OCI-M2 (cell line): ENCODE results near the gene BICD2.
"Not testable (repeated sequence)": the region's sequence is repeated elsewhere in the genome, so short reads cannot be mapped to it uniquely, and the experiment has no call there.

Experiments used
- DNase-seq: peaks from one replicate; lab custom pipeline; 2025; ENCODE audit not compliant: unreplicated experiment; lab: John Stamatoyannopoulos, UW

BICD2 gene

DNA sequence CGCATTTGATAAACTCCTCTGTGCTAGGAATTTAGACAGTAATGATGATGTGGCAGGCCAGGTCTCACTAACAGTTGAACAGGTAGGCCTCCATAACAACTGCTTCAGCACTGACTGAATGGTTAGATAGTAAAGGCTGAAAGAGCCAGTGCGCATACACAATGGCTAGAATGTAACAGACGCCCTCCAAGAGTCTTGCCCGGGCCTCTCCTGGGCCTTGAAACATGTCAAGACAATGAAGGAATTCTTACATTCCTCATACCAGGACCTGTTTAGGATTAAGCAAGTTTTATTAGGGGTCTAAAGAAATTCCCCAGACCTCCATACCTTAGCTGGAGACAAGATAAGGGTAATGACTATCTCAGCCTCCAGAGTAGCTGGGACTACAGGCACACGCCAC lies 6.7 kb upstream of the BICD2 start:
- no peak for DNase-seq

DNA sequence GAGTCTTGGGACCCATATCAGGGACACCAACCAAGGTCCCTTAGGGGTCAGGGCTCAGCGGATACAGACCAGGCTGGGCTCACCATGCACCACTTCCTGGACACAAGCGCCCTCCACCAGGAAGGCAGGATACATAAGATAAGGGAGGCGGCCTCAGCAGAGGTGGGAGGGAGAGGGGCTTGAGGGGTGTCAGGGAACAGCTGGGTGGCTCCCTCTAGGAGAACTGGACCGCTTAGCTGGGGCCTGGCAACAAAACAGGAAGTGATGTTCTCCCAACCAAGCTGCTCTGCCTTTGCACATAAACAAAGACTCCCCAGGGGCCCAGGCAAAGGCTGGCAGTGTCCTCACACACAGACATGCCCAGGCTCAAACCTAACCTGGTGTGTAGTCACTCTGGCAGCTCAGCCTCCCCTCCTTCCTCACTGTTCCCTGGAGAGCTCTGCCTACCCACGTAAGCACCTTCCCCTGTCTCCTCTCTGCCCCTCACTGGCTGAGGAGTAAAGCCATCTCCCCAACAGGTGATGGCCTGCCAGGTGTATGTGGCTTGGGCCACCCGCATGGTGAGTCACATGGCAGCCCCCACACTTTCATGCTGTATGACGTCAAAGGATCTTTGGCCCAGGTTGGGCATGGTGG lies 5.8 kb upstream of the BICD2 start:
- peak; percentile 37 for DNase-seq

DNA sequence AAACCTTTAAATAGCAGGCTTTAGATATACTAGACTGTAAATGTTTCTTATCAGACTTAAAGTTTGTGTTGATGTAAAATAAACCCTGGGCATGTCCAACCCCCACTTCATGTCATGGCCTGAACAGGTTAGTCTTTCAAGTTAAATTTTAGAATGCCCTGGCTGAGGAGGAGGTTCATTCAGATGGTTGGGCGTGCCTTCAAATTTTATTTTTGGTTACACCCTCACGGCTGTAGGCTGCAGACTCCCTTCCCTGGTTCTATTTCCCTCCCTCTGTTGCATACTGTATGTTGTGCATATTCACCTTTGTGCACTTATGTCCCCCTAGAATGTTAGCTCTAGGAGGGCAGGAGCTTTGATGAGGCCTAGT lies 5.3 kb upstream of the BICD2 start:
- no peak for DNase-seq

DNA sequence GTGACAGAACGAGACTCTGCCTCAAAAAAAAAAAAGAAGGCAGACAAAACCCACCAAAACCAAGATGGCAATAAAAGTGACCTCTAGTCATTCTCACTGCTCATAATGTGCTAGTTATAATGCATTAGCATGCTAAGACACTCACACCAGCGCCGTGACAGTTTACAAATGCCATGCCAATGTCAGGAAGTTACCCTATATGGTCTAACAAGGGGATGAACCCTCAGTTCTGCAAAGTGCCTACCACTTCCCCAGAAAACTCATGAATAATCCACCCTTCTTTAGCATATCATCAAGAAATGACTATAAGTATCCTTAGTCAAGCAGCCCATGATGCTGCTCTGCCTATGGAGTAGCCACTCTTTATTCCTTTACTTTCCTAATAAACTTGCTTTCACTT lies 4.7 kb upstream of the BICD2 start:
- no peak for DNase-seq

DNA sequence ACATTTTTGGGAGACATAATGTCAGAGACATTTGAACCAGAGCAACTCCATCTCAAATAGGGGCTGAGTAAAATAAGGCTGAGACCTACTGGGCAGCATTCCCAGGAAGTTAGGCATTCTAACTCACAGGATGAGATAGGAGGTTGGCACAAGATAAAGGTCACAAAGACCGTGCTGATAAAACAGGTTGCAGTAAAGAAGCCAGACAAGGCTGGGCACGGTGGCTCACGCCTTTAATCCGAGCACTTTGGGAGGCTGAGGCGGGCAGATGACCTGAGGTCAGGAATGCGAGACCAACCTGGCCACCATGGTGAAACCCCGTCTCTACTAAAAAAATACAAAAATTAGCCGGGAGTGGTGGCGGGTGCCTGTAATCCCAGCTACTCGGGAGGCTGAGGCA lies 4.2 kb upstream of the BICD2 start:
- DNase-seq: not testable (repeated sequence)

DNA sequence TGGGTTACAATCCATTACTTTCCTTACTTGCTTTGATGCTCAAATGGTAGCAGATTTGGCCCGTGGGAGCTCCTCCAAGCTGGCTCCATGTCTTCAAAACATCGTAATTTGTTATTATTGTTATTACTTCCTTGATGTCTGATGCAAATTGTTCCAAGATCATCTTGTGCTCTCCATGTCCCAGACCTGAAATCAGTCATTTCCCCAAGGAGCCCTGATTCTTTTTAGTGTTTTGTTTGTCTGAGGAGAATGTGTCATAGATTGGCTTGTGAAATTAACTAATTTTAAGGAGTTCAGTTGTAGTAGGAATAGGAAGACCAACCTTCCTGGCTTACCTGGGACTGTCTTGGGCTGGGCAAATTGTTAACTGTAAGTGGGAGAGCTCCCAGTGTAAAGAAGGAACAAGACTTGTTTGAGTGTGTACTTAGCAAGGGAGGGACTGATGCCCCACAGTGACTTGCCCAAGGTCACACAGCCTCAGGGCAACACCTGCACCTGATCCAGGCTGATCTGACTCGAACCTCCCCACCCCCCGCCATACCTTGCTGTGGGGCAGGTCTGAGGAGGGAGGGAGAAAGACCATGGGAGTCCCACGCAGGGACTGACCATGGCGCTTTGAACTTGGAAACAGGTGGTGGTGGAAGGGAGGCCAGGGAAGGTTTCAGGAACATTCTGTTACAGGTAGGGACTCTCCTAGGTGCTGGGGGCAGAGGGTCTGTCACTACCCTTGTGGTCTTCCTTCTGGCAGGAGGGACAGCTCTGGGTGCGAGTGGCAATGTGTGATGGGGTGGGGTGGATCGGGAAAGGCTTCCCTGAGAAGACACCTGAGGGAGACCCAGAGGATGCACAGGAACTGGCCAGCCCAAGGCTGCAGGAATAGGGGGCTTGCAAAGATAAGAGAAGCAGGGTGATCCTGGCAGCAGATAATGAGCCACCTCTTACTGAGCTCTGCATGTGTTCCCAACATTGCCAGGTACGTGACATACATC lies 2.7 kb upstream of the BICD2 start:
- DNase-seq: no peak

DNA sequence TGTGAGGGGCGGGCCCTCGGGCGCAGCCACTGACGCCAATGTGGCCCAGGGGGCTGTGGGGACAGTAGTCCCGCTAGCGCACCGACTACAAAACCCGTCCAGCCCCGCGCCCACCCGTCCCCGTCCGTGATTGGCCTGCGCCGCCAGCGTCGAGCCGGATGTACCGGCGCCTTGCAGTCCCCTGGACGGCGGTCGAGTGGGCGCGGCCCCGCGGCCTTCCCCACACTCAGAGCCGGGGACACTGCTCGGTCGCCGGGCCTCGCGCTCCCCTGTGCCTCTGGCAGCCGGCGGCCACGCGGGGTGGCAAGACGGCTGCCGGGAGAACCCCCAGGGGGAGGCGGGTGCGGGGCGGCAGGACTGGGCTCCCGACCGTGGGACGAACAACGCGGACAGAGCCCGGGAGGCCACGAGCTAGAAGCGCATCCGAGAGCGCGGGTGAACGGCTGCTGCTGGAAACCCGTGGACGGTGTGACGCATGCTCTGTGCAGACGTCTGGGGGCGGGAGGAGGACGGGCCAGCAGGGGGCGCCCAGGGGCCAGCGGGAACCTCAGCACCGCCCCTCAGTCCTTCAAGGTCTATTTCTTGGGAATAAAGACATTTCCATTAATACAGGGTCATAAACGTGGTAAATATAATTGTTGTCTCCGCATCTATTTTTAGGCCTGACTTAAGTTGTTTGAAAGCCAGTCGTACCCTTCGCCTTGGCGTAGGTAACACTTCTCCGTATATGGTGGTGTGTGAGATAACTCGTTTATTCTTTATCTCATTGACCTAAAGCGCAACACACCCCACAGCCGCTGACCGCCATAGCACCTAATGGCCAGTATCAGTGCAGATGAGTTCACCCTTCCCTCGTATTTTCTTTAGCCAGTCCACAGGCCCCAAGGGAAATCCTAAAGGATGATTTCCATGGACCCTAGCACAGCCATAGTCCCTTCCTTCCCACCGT lies 629 bp upstream of the BICD2 start:
- peak; percentile 72 for DNase-seq

DNA sequence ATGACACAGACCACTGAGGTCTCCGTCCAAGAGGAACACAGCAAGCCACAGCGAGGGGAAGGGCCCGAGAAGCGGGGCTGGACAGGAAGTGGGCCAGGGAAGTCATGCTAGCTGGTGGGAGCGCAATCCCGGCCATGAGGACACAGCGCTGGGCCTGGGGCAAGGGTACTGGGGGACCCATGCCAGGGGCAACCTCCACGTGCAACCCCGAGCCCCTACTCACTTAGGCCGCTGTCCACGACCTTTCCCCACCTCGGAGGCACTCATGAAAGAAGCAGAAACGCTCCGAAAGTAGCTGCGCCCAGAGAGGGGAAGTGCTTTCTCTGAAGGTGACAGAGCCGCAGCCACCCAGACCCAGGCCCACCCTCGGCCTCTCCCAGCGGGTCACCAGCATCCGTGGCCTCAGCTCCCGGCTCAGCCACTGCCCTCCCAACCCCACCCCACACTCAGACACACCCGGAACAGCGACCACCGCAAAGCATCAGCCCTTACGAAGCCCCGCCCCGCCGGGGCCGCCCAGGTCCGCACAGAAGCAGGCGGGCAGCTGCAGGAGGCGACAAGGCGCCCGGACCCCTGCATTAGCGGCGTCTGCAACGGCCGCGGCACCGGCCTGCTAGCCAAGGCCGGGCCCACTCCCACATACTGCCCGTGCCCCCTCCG lies 782 bp downstream of the BICD2 start:
- DNase-seq: no peak

DNA sequence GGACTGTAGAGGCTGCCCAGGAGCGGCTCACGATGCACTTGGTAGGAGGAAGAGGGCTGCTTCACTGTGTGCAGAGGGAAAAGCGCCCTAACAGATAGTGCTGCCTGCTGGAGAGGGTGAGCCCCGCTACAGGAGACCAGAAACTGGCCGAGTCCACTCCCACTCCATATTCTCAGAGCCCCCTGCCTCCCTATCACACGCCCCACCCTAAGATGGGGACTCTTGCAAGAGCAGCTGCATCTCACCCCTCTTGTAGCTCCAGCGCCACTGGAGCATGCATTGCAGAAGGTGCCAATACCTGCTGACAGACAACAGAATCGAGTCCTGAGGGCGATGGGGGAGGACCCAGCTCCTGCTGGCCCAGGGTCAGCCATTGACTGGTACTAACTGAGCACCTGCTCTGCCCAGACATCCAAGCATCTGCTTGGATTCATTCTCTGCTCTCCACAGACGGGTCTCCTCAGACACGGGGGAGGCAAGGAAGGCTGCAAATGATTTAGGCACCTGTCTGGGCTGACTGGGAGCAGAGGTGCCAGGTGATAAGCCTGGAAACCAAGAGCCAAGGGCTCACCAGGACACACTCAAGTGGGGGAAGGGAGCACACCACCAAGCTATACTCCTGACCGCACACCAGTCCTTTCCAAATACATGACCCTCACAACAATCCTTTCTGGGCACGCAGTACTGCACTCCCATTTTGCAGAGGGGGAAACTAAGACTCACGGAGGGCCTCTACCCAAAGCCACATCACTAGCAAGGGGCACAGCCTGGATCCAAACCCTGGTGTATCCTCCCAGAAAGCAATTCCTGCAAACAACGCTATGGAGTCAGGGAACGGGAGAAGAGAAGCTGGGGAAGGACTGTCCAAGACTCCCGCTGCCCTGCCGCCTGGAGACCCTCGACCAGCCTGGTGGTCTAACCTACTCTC lies 1.6 kb downstream of the BICD2 start:
- DNase-seq: no peak

DNA sequence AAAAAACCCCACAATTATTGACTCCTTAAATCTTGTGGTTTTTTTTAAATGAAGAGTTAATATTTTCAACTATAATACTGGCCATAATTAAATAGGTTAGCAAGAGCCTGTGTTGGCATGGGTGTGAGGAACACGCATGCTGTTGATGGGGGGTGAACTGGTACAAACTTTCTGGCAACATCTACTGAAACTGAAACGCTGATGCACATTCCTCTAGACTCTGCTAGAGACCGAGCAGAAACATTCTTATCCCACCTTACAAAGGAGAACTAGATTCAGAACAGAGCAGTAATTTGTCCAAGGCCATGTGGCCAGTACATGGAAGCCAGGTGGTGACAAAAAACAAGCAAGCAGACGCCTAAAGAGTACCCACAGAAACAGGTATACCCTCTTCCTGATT lies 2.4 kb downstream of the BICD2 start:
- no peak for DNase-seq

DNA sequence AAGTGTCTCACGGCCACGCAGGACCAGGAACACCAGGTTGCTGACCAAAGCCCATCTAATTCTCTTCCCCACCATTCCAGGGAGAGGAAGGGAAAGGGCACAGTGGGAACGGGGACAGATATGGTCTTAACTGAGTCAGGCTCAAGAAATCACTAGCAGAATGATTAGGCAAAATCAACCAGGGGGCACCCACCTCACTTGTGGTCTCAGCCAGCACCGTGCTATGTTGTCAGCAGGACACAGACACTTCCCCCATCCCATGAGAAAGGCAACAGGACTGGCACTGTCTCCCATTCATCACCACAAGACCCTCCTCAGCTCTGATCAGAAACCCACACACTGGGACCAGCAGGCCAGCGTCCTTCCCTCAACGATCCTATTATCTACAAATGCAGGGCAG lies 2.9 kb downstream of the BICD2 start:
- DNase-seq: no peak

DNA sequence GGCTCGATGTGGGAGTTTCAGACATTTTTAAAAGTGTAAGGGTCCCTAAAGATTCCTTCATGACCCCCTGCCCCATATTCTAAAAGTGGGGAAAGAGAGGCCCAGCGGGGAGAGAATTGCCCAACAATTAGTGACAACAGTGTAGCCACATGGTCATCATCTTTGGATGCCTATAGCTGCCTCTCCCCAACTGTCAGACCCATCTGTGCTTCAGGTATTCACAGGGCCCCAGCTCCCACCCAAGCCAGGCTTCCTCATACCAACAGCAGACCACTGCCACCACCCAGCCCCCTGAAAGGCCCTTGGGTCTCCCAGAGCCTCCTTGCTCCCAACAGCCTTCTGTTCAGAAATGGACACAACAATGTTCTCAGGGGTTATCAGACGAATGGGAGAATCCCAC lies 4.1 kb downstream of the BICD2 start:
- no peak for DNase-seq

DNA sequence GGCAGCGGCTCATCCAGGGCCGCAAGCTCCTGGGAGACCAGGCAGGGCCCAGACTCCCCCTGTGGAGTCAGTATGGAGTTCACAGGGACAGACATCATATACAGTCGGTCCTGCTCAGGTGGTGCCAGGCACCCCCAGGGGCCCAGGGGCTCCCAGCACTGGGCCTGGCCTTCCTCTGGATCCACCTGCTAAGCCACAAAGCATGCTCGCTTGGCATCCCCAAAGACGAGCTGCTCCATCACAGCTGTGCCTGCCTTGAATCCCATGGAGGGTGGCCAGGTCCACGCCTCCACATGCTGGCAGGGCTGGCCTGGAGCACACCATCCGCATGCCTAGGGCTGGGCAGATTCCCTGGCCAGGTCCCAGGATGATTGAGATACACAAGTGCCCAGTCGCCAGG lies 4.6 kb downstream of the BICD2 start:
- no peak for DNase-seq

DNA sequence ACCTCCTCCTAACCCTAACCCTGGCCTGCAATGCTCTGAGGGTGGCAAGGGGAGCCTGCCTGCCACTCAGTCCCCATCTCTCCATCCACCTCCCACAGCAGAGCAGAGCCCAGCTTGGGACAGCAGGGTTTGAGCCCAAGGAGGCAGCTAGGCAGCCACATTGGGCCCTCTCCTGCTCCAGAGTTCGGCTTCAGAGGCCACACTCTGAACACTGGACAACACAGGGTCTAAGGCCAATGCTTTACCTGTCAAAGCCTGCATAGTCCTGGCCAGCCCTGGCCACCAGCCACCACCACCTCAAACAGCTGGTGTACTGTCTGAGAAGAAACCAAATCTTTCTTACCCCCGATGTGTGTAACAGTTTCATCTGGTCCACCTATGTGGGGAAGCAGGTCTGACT lies 5.2 kb downstream of the BICD2 start:
- DNase-seq: no peak

DNA sequence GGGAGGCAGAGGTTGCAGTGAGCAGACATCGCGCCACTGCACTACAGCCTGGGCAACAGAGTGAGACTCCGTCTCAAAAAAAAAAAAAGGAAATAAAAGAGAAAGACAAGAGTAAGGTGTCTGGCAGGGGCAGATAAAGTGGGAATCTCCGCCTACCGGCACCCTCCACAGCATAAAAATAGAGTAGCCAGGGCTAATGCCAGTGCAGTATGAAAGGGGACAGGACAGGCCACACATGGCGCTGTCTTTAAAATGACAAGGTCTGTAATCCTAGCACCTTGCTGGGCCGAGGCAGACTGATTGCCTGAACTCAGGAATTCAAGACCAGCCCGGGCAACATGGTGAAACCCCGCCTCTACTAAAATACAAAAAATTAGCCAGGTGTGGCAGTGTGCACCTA lies 7.8 kb downstream of the BICD2 start:
- DNase-seq: no peak

DNA sequence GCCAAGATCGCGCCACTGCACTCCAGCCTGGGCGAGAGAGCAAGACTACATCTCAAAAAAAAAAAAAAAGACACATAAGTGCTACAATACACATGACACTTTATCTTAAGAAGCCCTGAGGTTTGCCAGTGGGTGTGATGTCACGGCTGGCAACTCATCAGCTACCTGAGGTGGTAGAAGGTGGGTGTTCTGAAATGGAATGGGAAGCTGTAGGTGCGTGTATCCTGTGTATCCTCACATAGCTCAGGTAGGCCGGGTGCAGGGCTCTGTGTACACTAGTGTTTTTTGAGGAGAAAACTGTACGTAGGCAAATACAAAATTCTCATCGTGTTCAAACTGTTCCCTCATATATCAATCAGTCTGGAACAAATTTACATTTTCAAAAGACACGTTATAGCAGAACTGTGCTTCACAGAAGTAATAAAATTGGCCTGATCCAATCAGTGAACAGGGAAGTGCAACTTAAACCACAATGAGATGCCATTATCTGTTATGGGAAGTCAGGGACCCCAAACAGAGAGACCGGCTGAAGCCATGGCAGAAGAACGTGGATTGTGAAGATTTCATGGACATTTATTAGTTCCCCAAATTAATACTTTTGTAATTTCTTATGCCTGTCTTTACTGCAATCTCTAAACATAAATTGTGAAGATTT lies 10.4 kb downstream of the BICD2 start:
- DNase-seq: no peak

DNA sequence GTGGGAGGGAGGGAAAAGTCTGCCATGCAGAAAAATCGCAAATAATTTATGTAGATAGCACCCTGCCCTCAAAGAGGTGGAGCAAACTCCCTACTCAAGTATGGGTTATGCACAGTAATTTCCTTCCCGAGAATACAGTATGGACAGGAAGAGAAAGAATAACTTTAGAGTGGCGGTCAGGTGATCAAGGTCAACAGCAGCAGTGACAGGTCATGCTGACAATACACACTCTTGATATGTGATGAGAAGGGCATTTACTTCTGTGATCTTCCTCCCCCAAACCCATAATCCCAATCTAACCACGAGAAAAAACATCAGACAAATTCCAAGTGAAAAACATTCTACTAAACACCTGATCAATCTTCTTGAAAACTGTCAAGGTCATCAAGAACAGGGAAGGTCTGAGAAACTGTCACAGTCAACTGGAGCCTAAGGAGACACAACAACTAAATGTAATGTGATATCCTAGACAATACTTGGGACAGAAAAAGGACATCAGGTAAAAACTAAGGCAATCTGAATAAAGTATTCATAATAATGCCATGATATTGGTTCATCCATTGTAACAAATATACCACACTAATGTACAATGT lies 11.7 kb downstream of the BICD2 start:
- DNase-seq: no peak

DNA sequence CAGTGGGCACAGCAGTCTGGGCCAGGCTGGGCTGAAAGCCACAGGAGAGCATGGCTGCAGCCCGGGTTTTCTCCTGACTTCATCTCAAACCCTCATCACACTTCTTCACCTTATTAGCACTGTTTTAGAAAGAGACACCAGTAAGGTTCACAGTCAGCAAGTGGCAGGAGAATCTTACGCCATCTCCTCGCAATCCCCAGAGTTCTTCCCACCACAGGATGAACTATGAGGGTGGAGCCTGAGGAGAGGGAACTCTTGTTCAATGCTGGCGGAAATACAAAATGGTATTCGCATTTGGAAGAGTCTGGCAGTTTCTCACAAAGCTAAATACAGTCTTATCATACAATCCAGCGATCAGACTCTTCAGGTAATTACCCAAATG lies 14.7 kb downstream of the BICD2 start:
- no peak for DNase-seq
